HEK293 (cell line): ENCODE measurements around the gene NHERF2.

Source experiments
- CTCF ChIA-PET: fragments of 350-600 bp; formaldehyde crosslinking; extraction: SDS; loops from one replicate; lab custom pipeline; 2021; ENCODE audit warnings: antibody characterized with exemption; lab: Yijun Ruan, JAX
- POLR2A ChIA-PET: fragments of 300-600 bp; formaldehyde crosslinking; extraction: SDS; loops from one replicate; lab custom pipeline; 2020; ENCODE audit warnings: antibody characterized with exemption, inconsistent platforms; lab: Yijun Ruan, JAX
- H3K27ac ChIP-seq: fragments of 200-500 bp; sonication (Bioruptor generic); 2 replicates; pipeline ENCODE4 v1.5.1; 2014; ENCODE audit warnings: low read depth, low read length, control low read depth, inconsistent platforms; ENCODE audit errors: extremely low read depth
- H3K36me3 ChIP-seq, 2 experiments: fragments of 200-500 bp in 1 of 2; sonication (Bioruptor generic) in 1 of 2; 1 replicate in 1 of 2; 2 replicates in 1 of 2; pipeline ENCODE4 v1.5.1; 2014 to 2017; ENCODE audit warnings: inconsistent platforms in 2 of 2, low read length in 2 of 2; ENCODE audit not compliant: control insufficient read depth in 2 of 2, insufficient read depth in 1 of 2
- H3K4me1 ChIP-seq: fragments of 200-500 bp; sonication (Bioruptor generic); 2 replicates; pipeline ENCODE4 v1.5.1; 2014; ENCODE audit warnings: mild to moderate bottlenecking, low read length, inconsistent platforms; ENCODE audit not compliant: control insufficient read depth, insufficient read depth
- H3K4me3 ChIP-seq: 2 replicates; pipeline ENCODE4 v1.5.1; 2011; ENCODE audit warnings: low read depth, mild to moderate bottlenecking, control low read depth, low read length, moderate library complexity
- H3K9me3 ChIP-seq: fragments of 200-500 bp; sonication (Bioruptor generic); 2 replicates; pipeline ENCODE4 v1.5.1; 2014; ENCODE audit warnings: low read depth, low read length, inconsistent platforms; ENCODE audit not compliant: control insufficient read depth, insufficient read depth
- EGR2 ChIP-seq: fragments of 450-650 bp; formaldehyde crosslinking; IDR thresholded peaks from 2 replicates; pipeline ENCODE4 v1.5.1; 2016; ENCODE audit warnings: low read depth, missing biosample characterization, missing genetic modification characterization
- GLIS1 ChIP-seq: fragments of 450-650 bp; formaldehyde crosslinking; IDR thresholded peaks from 2 replicates; pipeline ENCODE4 v1.5.1; 2016; ENCODE audit warnings: missing biosample characterization, missing genetic modification characterization
- PATZ1 ChIP-seq: fragments of 450-650 bp; formaldehyde crosslinking; IDR thresholded peaks from 2 replicates; pipeline ENCODE4 v1.5.1; 2016; ENCODE audit warnings: missing biosample characterization, missing genetic modification characterization
- SCRT2 ChIP-seq: fragments of 450-650 bp; formaldehyde crosslinking; IDR thresholded peaks from 2 replicates; pipeline ENCODE4 v1.5.1; 2016; ENCODE audit warnings: missing biosample characterization, missing genetic modification characterization
- ZBTB17 ChIP-seq: fragments of 450-650 bp; formaldehyde crosslinking; IDR thresholded peaks from 2 replicates; pipeline ENCODE4 v1.5.1; 2016; ENCODE audit warnings: missing biosample characterization, missing genetic modification characterization
- ZBTB20 ChIP-seq: fragments of 450-650 bp; formaldehyde crosslinking; IDR thresholded peaks from 2 replicates; pipeline ENCODE4 v1.5.1; 2016; ENCODE audit warnings: missing biosample characterization, missing genetic modification characterization
- ZEB2 ChIP-seq: fragments of 450-650 bp; formaldehyde crosslinking; IDR thresholded peaks from 2 replicates; pipeline ENCODE4 v1.5.1; 2016; ENCODE audit warnings: missing biosample characterization, missing genetic modification characterization
- ZFHX2 ChIP-seq: fragments of 450-650 bp; formaldehyde crosslinking; conservative IDR thresholded peaks from 2 replicates; pipeline ENCODE4 v1.5.1; 2016; ENCODE audit warnings: missing biosample characterization, missing genetic modification characterization
- ZIC2 ChIP-seq: fragments of 450-650 bp; formaldehyde crosslinking; IDR thresholded peaks from 2 replicates; pipeline ENCODE4 v1.5.1; 2016; ENCODE audit warnings: missing biosample characterization, missing genetic modification characterization
- ZNF132 ChIP-seq: fragments of 450-650 bp; formaldehyde crosslinking; IDR thresholded peaks from 2 replicates; pipeline ENCODE4 v1.5.1; 2017; ENCODE audit warnings: missing biosample characterization, missing genetic modification characterization, borderline replicate concordance
- ZNF140 ChIP-seq: fragments of 450-650 bp; formaldehyde crosslinking; IDR thresholded peaks from 2 replicates; pipeline ENCODE4 v1.5.1; 2016; ENCODE audit warnings: missing biosample characterization, missing genetic modification characterization
- ZNF23 ChIP-seq: fragments of 450-650 bp; formaldehyde crosslinking; IDR thresholded peaks from 2 replicates; pipeline ENCODE4 v1.5.1; 2016; ENCODE audit warnings: missing biosample characterization, missing genetic modification characterization, borderline replicate concordance
- ZNF302 ChIP-seq: fragments of 450-650 bp; formaldehyde crosslinking; IDR thresholded peaks from 2 replicates; pipeline ENCODE4 v1.5.1; 2016; ENCODE audit warnings: missing biosample characterization, missing genetic modification characterization, low read depth
- ZNF335 ChIP-seq: fragments of 450-650 bp; formaldehyde crosslinking; conservative IDR thresholded peaks from 2 replicates; pipeline ENCODE4 v1.5.1; 2016; ENCODE audit warnings: missing biosample characterization, missing genetic modification characterization
- ZNF394 ChIP-seq: fragments of 450-650 bp; formaldehyde crosslinking; IDR thresholded peaks from 2 replicates; pipeline ENCODE4 v1.5.1; 2016; ENCODE audit warnings: missing biosample characterization, missing genetic modification characterization, mild to moderate bottlenecking, moderate library complexity, borderline replicate concordance
- ZNF426 ChIP-seq: fragments of 450-650 bp; formaldehyde crosslinking; IDR thresholded peaks from 2 replicates; pipeline ENCODE4 v1.5.1; 2017; ENCODE audit warnings: missing biosample characterization, missing genetic modification characterization, mild to moderate bottlenecking, inconsistent platforms, moderate library complexity
- ZNF513 ChIP-seq: fragments of 450-650 bp; IDR thresholded peaks from 2 replicates; pipeline ENCODE4 v1.5.1; 2018; ENCODE audit warnings: missing biosample characterization, missing genetic modification characterization
- ZNF521 ChIP-seq: fragments of 450-650 bp; formaldehyde crosslinking; IDR thresholded peaks from 2 replicates; pipeline ENCODE4 v1.5.1; 2017; ENCODE audit warnings: missing biosample characterization, mild to moderate bottlenecking, missing genetic modification characterization
- ZNF544 ChIP-seq: fragments of 450-650 bp; formaldehyde crosslinking; IDR thresholded peaks from 2 replicates; pipeline ENCODE4 v1.5.0; 2017; ENCODE audit warnings: missing biosample characterization, missing genetic modification characterization
- ZNF555 ChIP-seq: fragments of 450-650 bp; formaldehyde crosslinking; conservative IDR thresholded peaks from 2 replicates; pipeline ENCODE4 v1.5.1; 2017; ENCODE audit warnings: missing biosample characterization, mild to moderate bottlenecking, missing genetic modification characterization, inconsistent platforms
- ZNF561 ChIP-seq: fragments of 450-650 bp; IDR thresholded peaks from 2 replicates; pipeline ENCODE4 v1.5.1; 2018; ENCODE audit warnings: missing biosample characterization, missing genetic modification characterization, borderline replicate concordance
- ZNF626 ChIP-seq: fragments of 450-650 bp; sonication (Bioruptor Pico); formaldehyde crosslinking; IDR thresholded peaks from 2 replicates; pipeline ENCODE4 v1.5.1; 2018; ENCODE audit warnings: missing biosample characterization, missing genetic modification characterization, inconsistent platforms
- ZNF639 ChIP-seq: fragments of 450-650 bp; formaldehyde crosslinking; IDR thresholded peaks from 2 replicates; pipeline ENCODE4 v1.5.1; 2016; ENCODE audit warnings: missing biosample characterization, missing genetic modification characterization
- ZNF654 ChIP-seq: fragments of 450-650 bp; formaldehyde crosslinking; IDR thresholded peaks from 2 replicates; pipeline ENCODE4 v1.5.1; 2016; ENCODE audit warnings: low read depth, missing biosample characterization, missing genetic modification characterization
- ZNF660 ChIP-seq: fragments of 450-650 bp; IDR thresholded peaks from 2 replicates; pipeline ENCODE4 v1.5.1; 2018; ENCODE audit warnings: missing biosample characterization, mild to moderate bottlenecking, missing genetic modification characterization
- ZNF677 ChIP-seq: fragments of 450-650 bp; IDR thresholded peaks from 2 replicates; pipeline ENCODE4 v1.5.0; 2018; ENCODE audit warnings: missing biosample characterization, mild to moderate bottlenecking, missing genetic modification characterization, moderate library complexity
- ZNF707 ChIP-seq: fragments of 450-650 bp; formaldehyde crosslinking; IDR thresholded peaks from 2 replicates; pipeline ENCODE4 v1.5.1; 2016; ENCODE audit warnings: missing biosample characterization, missing genetic modification characterization
- ZNF830 ChIP-seq: fragments of 450-650 bp; IDR thresholded peaks from 2 replicates; pipeline ENCODE4 v1.5.0; 2018; ENCODE audit warnings: missing biosample characterization, missing genetic modification characterization, low read depth, mild to moderate bottlenecking, moderate library complexity

The NHERF2 gene

GRCh38 chr16:1983544-1984346 lies 43.0 kb upstream of the NHERF2 start, which contains the start of gene GFER (continued):
- TF ChIP-seq ZNF626 (tag by site-specific recombination) = no peak
- no peak for TF ChIP-seq ZNF140 (tag by site-specific recombination)

GRCh38 chr16:1984347-1985225 lies 42.1 kb upstream of the NHERF2 start:
- POLR2A ChIA-PET = interaction anchor here (1.0 to 6.3 kb wide), 7 partner anchors 11 to 171 kb away, joined by 3 to 46 read pairs (median 6); partner anchors contain the start of genes RPS2, TBL3 and TRAF7
- Histone ChIP-seq H3K4me3 (peak overlapping the region; percentile 73), H3K4me1 (peaks cover 7% of the 10 kb centered on the region; the same call in 1 of the 2 replicates), H3K36me3 (peaks cover 0 to 25% of the 10 kb centered on the region in 2 experiments; a peak in 1 of 3 replicates), H3K9me3 (no peaks in the 10 kb centered on the region), H3K27ac (peak overlapping the region; percentile 83)
- TF ChIP-seq ZIC2 (tag by site-specific recombination) (peak; percentile 80), ZNF660 (tag by site-specific recombination) (peak; percentile 9; the same call in 1 of the 2 replicates), ZNF302 (tag by site-specific recombination) (no peak), PATZ1 (tag by site-specific recombination) (peak; percentile 27; the same call in 1 of the 2 replicates), ZNF394 (tag by site-specific recombination) (no peak), ZNF639 (tag by site-specific recombination) (peak; percentile 18; the same call in 1 of the 2 replicates), ZBTB17 (tag by site-specific recombination) (peak; percentile 76), ZNF426 (tag by site-specific recombination) (no peak), ZEB2 (tag by site-specific recombination) (no peak), ZNF555 (tag by site-specific recombination) (no peak), ZNF521 (tag by site-specific recombination) (no peak), SCRT2 (tag by site-specific recombination) (peak; percentile 77), ZNF23 (no peak), EGR2 (tag by site-specific recombination) (0 out of 2 replicates have a peak, but pooled peaks have one; percentile 26), ZNF626 (tag by site-specific recombination) (no peak), ZNF654 (tag by site-specific recombination) (no peak), ZBTB20 (tag by site-specific recombination) (peak; percentile 19; the same call in 1 of the 2 replicates), ZNF677 (0 out of 2 replicates have a peak, but pooled peaks have one; percentile 2), ZNF132 (tag by site-specific recombination) (no peak), ZNF335 (peak; percentile 57), ZNF830 (tag by site-specific recombination) (no peak), ZNF544 (tag by site-specific recombination) (no peak), ZNF561 (tag by site-specific recombination) (no peak), ZNF707 (tag by site-specific recombination) (no peak), ZFHX2 (peak; percentile 41), GLIS1 (tag by site-specific recombination) (0 out of 2 replicates have a peak, but pooled peaks have one; percentile 31), ZNF513 (tag by site-specific recombination) (0 out of 2 replicates have a peak, but pooled peaks have one; percentile 5)
- CTCF ChIA-PET = interaction anchor here (0.7 to 4.5 kb wide), 3 partner anchors 20 to 1235 kb away, joined by 3 to 28 read pairs (median 3); no protein-coding TSS in a partner anchor
